Fibroblast of the aortic adventitia (primary cell): ENCODE data around the gene UMOD. TPM values are rescaled to one million over a fixed set of nuclear protein-coding genes. Genes with fewer than 3 reads are reported as not detected.

ENCODE experiments used
- DNase-seq: peaks from one replicate; pipeline ENCODE4 v3.0.0-alpha.2; 2010; ENCODE audit warnings: low read depth
- H3K4me3 ChIP-seq: 2 replicates; pipeline ENCODE4 v1.5.1; 2011; ENCODE audit warnings: low read depth, mild to moderate bottlenecking, control low read depth, low read length, moderate library complexity
- total RNA-seq: library from RNA; depleted of rRNA; stranded (reverse); fragments of >200 nt; gene quantifications from 2 replicates; pipeline ENCODE4 v1.2.3, GENCODE V29; 2012; ENCODE audit warnings: low replicate concordance
- TF ChIP-seq, protein P1 (sequence below): IDR thresholded peaks from 2 replicates; pipeline ENCODE4 v1.5.1; 2011; ENCODE audit warnings: mild to moderate bottlenecking, low read length, control low read depth, inconsistent platforms; ENCODE audit not compliant: insufficient read depth

UMOD gene
- total RNA-seq, 1 donor: not detected

DNA sequence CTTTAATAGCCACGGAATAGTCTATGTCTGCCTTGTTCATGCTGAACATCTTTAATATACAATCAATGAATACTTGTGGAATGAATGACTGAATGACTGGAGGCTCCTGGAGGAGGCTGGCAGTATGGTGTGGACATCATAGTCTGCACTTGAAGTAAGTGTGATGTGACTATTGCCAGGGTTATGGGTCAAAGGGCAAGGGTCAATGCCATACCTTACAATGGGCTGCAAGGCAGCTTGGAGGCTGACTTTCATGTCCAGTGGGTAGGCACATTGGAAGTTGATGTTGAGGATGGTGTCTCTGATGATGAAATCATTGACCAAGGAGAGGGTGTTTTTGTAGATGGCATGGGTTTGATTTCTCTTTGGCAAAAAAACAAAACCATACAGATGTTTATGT lies 33.1 kb downstream of the UMOD start:
- H3K4me3 ChIP-seq: no peak overlapping the region
- DNase-seq: no peak
- TF ChIP-seq, protein P1, sequence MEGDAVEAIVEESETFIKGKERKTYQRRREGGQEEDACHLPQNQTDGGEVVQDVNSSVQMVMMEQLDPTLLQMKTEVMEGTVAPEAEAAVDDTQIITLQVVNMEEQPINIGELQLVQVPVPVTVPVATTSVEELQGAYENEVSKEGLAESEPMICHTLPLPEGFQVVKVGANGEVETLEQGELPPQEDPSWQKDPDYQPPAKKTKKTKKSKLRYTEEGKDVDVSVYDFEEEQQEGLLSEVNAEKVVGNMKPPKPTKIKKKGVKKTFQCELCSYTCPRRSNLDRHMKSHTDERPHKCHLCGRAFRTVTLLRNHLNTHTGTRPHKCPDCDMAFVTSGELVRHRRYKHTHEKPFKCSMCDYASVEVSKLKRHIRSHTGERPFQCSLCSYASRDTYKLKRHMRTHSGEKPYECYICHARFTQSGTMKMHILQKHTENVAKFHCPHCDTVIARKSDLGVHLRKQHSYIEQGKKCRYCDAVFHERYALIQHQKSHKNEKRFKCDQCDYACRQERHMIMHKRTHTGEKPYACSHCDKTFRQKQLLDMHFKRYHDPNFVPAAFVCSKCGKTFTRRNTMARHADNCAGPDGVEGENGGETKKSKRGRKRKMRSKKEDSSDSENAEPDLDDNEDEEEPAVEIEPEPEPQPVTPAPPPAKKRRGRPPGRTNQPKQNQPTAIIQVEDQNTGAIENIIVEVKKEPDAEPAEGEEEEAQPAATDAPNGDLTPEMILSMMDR: no peak

GRCh38 chr16:20318437-20318836 lies 34.1 kb downstream of the UMOD start:
- H3K4me3 ChIP-seq: no peak overlapping the region
- no peak for DNase-seq
- TF ChIP-seq, protein P1: no peak

- no peak for DNase-seq
- H3K4me3 ChIP-seq: no peak overlapping the region
- TF ChIP-seq, protein P1: no peak
Measured at GRCh38 chr16:20318006-20318405, 34.5 kb downstream of the UMOD start.

DNA sequence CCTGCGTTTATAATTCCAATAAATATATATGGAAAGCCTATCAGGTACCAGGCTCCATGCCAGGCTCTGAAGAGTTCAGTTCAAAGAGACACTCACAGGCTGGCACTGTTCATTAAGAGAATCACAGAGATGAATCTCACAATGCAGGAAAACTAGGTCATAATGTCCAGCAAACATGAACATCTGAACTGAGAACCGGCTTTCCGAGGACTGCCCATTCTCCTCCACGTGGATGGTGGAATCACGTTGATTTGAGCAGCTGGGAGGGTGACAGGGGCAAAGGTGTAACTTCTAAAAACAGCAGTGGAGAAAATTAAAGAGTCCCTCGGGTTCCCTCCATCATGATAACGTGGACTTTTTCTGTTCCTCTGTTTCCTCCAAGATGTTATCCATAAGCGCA lies 35.4 kb downstream of the UMOD start:
- DNase-seq: no peak
- TF ChIP-seq, protein P1: no peak
- no peak overlapping the region for H3K4me3 ChIP-seq

DNA sequence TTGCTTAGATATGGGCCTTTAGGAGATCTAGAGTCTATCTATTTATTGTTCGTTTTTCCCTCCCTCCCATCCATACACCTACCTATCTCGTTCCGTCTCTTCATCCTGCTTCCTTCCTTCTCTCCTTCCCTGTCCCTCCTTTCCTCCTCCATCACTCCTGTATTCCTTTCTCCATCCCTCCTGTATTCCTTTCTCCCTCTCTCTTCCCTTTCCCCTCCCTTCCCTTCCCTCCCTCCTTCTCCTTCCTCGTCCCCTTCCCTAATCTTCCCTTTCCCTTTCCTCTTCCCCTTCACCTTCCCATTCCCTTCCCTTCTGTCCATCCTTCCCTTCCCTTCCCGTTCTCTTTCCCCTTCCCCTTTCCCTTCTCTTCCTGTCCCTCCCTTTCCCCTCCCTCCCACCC lies 35.8 kb downstream of the UMOD start:
- TF ChIP-seq, protein P1: no peak
- DNase-seq: no peak
- H3K4me3 ChIP-seq: no peak overlapping the region

GRCh38 chr16:20315764-20316163 lies 36.8 kb downstream of the UMOD start:
- H3K4me3 ChIP-seq: no peak overlapping the region
- DNase-seq: no peak
- TF ChIP-seq, protein P1: no peak

DNA sequence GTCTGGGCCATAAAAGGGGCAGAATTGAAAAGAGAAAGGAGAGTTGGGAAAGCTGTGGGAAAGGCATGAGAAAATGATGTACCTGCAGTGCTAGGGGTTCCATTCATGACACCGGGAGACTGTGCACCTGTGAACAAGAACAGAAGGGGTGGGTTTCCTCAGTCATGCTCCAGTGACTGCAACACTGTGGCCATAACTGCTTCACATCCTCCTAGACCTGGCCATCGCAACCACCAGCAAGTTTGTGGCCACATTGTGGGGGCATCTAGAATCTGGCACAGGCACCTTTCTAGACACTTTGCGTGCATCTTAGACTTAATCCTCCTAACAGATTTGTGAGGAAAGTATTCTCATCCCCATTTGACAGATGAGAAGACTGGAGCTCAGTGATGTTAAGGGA lies 37.9 kb downstream of the UMOD start:
- TF ChIP-seq, protein P1: no peak
- H3K4me3 ChIP-seq: no peak overlapping the region
- DNase-seq: no peak
